HepG2 (cell line): ENCODE results near the gene TANC1. TPM values are rescaled to one million over a fixed set of nuclear protein-coding genes. Genes with fewer than 3 reads are reported as not detected.

Experiments
- ATAC-seq: fragments of 200-7000 bp; cut with Tn5 transposase; 3 replicates; pipeline ENCODE4 v1.9.1; 2020; ENCODE audit warnings: mild to moderate bottlenecking, moderate library complexity
- BruUV-seq: library from RNA; stranded (reverse); fragments of 400-500 nt; replicated peaks from 2 replicates; lab custom pipeline; 2021; lab: Mats Ljungman, UMichigan
- CTCF ChIA-PET: fragments of 300-600 bp; formaldehyde crosslinking; extraction: SDS; loops from one replicate; lab custom pipeline; 2021; ENCODE audit warnings: low total read pairs, inconsistent platforms, low intra/inter-chr PET ratio; lab: Yijun Ruan, JAX
- POLR2A ChIA-PET: fragments of 350-600 bp; sonication (Branson Sonifier 250); formaldehyde crosslinking; loops from one replicate; lab custom pipeline; 2020; ENCODE audit warnings: antibody characterized with exemption, inconsistent platforms; lab: Yijun Ruan, JAX
- DNase-seq: peaks from one replicate; pipeline ENCODE4 v3.0.0-alpha.2; 2015; ENCODE audit warnings: low spot score
- FAIRE-seq: peaks from 3 replicates; lab custom pipeline; 2011; peaks lifted over from hg19 to GRCh38; lab: Jason Lieb, UNC
- H2AFZ ChIP-seq: one replicate; pipeline ENCODE4 v1.6.1; 2011; ENCODE audit warnings: low read length, inconsistent platforms
- H3K27ac ChIP-seq: fragments of 300-600 bp; 3 replicates; pipeline ENCODE4 v1.8.0; 2011; ENCODE audit warnings: mixed run types, mild to moderate bottlenecking, mixed read lengths, low read length, inconsistent platforms; ENCODE audit not compliant: insufficient read depth; ENCODE audit errors: extremely low read length
- H3K27me3 ChIP-seq, 2 experiments: fragments of 200-600 bp in 1 of 2; 2 replicates in 1 of 2; 3 replicates in 1 of 2; pipeline versions ENCODE4 v1.6.0 to v1.8.0; 2011; ENCODE audit warnings: low read length in 2 of 2, mild to moderate bottlenecking in 2 of 2, moderate library complexity in 2 of 2, inconsistent platforms in 1 of 2; ENCODE audit not compliant: insufficient read depth in 2 of 2, control insufficient read depth in 1 of 2
- H3K36me3 ChIP-seq, 2 experiments: fragments of 200-600 bp in 1 of 2; replicated peaks in 1 of 2; 2 replicates in 1 of 2; 3 replicates in 1 of 2; pipeline versions ENCODE4 v1.5.1 to v1.8.0; 2011; ENCODE audit warnings: low read length in 2 of 2, inconsistent platforms in 1 of 2; ENCODE audit not compliant: insufficient read depth in 2 of 2, control insufficient read depth in 1 of 2
- H3K4me1 ChIP-seq: 2 replicates; pipeline ENCODE4 v1.5.1; 2012; ENCODE audit warnings: low read length, inconsistent platforms; ENCODE audit not compliant: insufficient read depth
- H3K4me2 ChIP-seq: 2 replicates; pipeline ENCODE4 v1.6.0; 2011; ENCODE audit warnings: low read depth, low read length, inconsistent platforms
- H3K4me3 ChIP-seq, 3 experiments: fragments of 200-600 bp in 1 of 3; sonication (generic), shearing (Covaris generic) in 1 of 3; replicated peaks in 1 of 3; 2 replicates each; pipeline ENCODE4 v1.5.1; 2011 to 2016; ENCODE audit warnings: low read length in 3 of 3, inconsistent platforms in 2 of 3, low read depth in 2 of 3, mild to moderate bottlenecking in 2 of 3, control low read depth in 1 of 3, mixed read lengths in 1 of 3; ENCODE audit not compliant: insufficient read depth in 1 of 3
- H3K79me2 ChIP-seq: one replicate; pipeline ENCODE4 v1.6.1; 2011; ENCODE audit warnings: low read length, inconsistent platforms; ENCODE audit not compliant: insufficient read depth
- H3K9ac ChIP-seq: 2 replicates; pipeline ENCODE4 v1.6.0; 2011; ENCODE audit warnings: mild to moderate bottlenecking, low read depth, low read length, inconsistent platforms; ENCODE audit not compliant: insufficient read depth
- H3K9me3 ChIP-seq: 2 replicates; pipeline ENCODE4 v1.5.1; 2012; ENCODE audit warnings: mild to moderate bottlenecking, low read length
- H4K20me1 ChIP-seq: 2 replicates; pipeline ENCODE4 v1.6.0; 2011; ENCODE audit warnings: inconsistent platforms, mild to moderate bottlenecking, low read length, moderate library complexity; ENCODE audit not compliant: insufficient read depth
- EEA1 ChIP-seq: sonication (generic); formaldehyde crosslinking; IDR thresholded peaks from 2 replicates; pipeline ENCODE4 v1.5.1; 2020; ENCODE audit warnings: mild to moderate bottlenecking, missing genetic modification reagents, borderline replicate concordance
- HDAC1 ChIP-seq: sonication (generic); formaldehyde crosslinking; IDR thresholded peaks from 2 replicates; pipeline ENCODE4 v1.5.1; 2020; ENCODE audit warnings: mild to moderate bottlenecking, missing genetic modification reagents
- NFE2L2 ChIP-seq: fragments of 150-350 bp; IDR thresholded peaks from 2 replicates; pipeline ENCODE4 v1.6.1; 2014; ENCODE audit warnings: low read length
- PCBP1 ChIP-seq: fragments of 200-400 bp; formaldehyde crosslinking; IDR thresholded peaks from 2 replicates; pipeline ENCODE4 v1.6.1; 2017; ENCODE audit warnings: mild to moderate bottlenecking, low read depth, low read length, borderline replicate concordance
- POLR2AphosphoS2 ChIP-seq: IDR thresholded peaks from 2 replicates; pipeline ENCODE4 v1.6.1; 2011; ENCODE audit warnings: low read depth, low read length, improper control_type of control experiment
- PRDM15 ChIP-seq: sonication (generic); formaldehyde crosslinking; IDR thresholded peaks from 2 replicates; pipeline ENCODE4 v1.4.0; 2020; ENCODE audit warnings: missing genetic modification reagents
- SALL1 ChIP-seq: sonication (generic); formaldehyde crosslinking; IDR thresholded peaks from 2 replicates; pipeline ENCODE4 v1.8.0; 2022; ENCODE audit warnings: mild to moderate bottlenecking, missing genetic modification reagents
- ZNF44 ChIP-seq: sonication (generic); formaldehyde crosslinking; IDR thresholded peaks from 2 replicates; pipeline ENCODE4 v1.5.1; 2020; ENCODE audit warnings: mild to moderate bottlenecking, missing genetic modification reagents
- ZNF724P ChIP-seq: sonication (generic); formaldehyde crosslinking; IDR thresholded peaks from 2 replicates; pipeline ENCODE4 v1.8.0; 2022; ENCODE audit warnings: missing genetic modification reagents, borderline replicate concordance
- WGBS: methylation state at CpG from one replicate; pipeline ENCODE4 v1.1.6; 2017; ENCODE audit warnings: low lambda C conversion rate; 5-methylcytosine and 5-hydroxymethylcytosine counted together
- in situ Hi-C: cut with HindIII; loops from 2 replicates; pipeline ENCODE4 v1.10.0; 2017; ENCODE audit warnings: low pct_unique_long_range_greater_than_20kb; ENCODE audit not compliant: extremely low pct_ligation_motif_present
- intact Hi-C: fragments of 100-400 bp; cut with micrococcal nuclease; formaldehyde crosslinking; loops from one replicate; pipeline ENCODE4 v1.10.0; 2022; ENCODE audit not compliant: unreplicated experiment
- polyA plus RNA-seq, 8 experiments: library from polyadenylated mRNA; depleted of rRNA in 3 of 8; stranded (reverse) in 7 of 8; unstranded in 1 of 8; fragments of >200 nt; fragmentation: Illumina TruSeq in 4 of 8; extraction: Trizol in 4 of 8; gene quantifications; 2 replicates each; pipeline versions ENCODE4 v1.2.1 to v1.2.3, GENCODE V29; 2011 to 2016; ENCODE audit warnings: low read depth in 4 of 8, missing spikeins in 1 of 8, mixed read lengths in 1 of 8; ENCODE audit not compliant: insufficient read depth in 1 of 8
- total RNA-seq, 5 experiments: library from RNA; depleted of rRNA; stranded (reverse); fragments of >200 nt; fragmentation: Illumina TruSeq; extraction: Trizol; gene quantifications; 2 replicates each; pipeline ENCODE4 v1.2.3, GENCODE V29; 2016; ENCODE audit warnings: low read depth in 1 of 5

Gene TANC1
- total and polyA plus RNA-seq, 2 of the 13 experiments (the other 11 are each of a cell fraction or from before 2014, with no cell fraction given): 2.3 to 5.6 TPM

GRCh38 chr2:159084384-159085370 lies 116.2 kb downstream of the TANC1 start:
- no peak overlapping the region for H3K27ac ChIP-seq
- POLR2A ChIA-PET: no interaction called here
- no peaks in the 10 kb centered on the region for H3K79me2 ChIP-seq

More at GRCh38 chr2:159084384-159085370, 116.2 kb downstream of the TANC1 start:
- H3K4me1 ChIP-seq: no peaks in the 10 kb centered on the region
- no peak overlapping the region for H3K4me2 ChIP-seq
- TF ChIP-seq PRDM15 (CRISPR knock-in tag) (no peak), EEA1 (no peak), POLR2AphosphoS2 (no peak), HDAC1 (no peak), NFE2L2 (peak; percentile 65), SALL1 (CRISPR knock-in tag) (no peak), ZNF724P (CRISPR knock-in tag) (no peak), ZNF44 (CRISPR knock-in tag) (no peak), PCBP1 (no peak)
- TF ChIP-seq, all 625 proteins: peak for 1
- intact Hi-C loops (no loop called here), in situ Hi-C loops (no loop called here)
- FAIRE-seq (no peak), ATAC-seq (no peak), DNase-seq (no peak)
- CTCF ChIA-PET: no interaction called here
- no peaks in the 10 kb centered on the region for H3K9me3 ChIP-seq
- WGBS: 35% methylated on average over 7 of the region's 7 CpGs
- H3K4me3 ChIP-seq: no peak overlapping the region
- H3K27me3 ChIP-seq: no peaks in the 10 kb centered on the region
- H3K9ac ChIP-seq: no peak overlapping the region
- BruUV-seq: no TSS peak
- no peaks in the 10 kb centered on the region for H4K20me1 ChIP-seq
- no peaks in the 10 kb centered on the region for H3K36me3 ChIP-seq
- H2AFZ ChIP-seq: no peak overlapping the region
